Smooth muscle cell (in vitro differentiated cells): ENCODE results near the gene SIVA1. TPM values are rescaled to one million over a fixed set of nuclear protein-coding genes. Genes with fewer than 3 reads are reported as not detected.

Experiments used
- DNase-seq: peaks from one replicate; lab custom pipeline; 2025; ENCODE audit not compliant: unreplicated experiment; lab: John Stamatoyannopoulos, UW
- H2AFZ ChIP-seq: fragments of 200-600 bp; sonication (generic); 2 replicates; pipeline ENCODE4 v1.6.0; 2016; ENCODE audit warnings: antibody characterized with exemption, low read depth, mild to moderate bottlenecking
- H3F3A ChIP-seq: fragments of 200-600 bp; sonication (generic); 2 replicates; pipeline ENCODE4 v1.6.0; 2017; ENCODE audit warnings: antibody characterized with exemption, low read depth
- H3K27ac ChIP-seq: fragments of 200-600 bp; sonication (generic); 2 replicates; pipeline ENCODE4 v1.5.1; 2016; ENCODE audit warnings: low read depth, mild to moderate bottlenecking
- H3K27me3 ChIP-seq: fragments of 200-600 bp; sonication (generic); 2 replicates; pipeline ENCODE4 v1.6.1; 2016; ENCODE audit warnings: low read depth, mild to moderate bottlenecking
- H3K36me3 ChIP-seq: fragments of 200-600 bp; sonication (generic); 2 replicates; pipeline ENCODE4 v1.5.1; 2016; ENCODE audit warnings: low read depth
- H3K4me1 ChIP-seq: fragments of 200-600 bp; sonication (generic); 2 replicates; pipeline ENCODE4 v1.5.1; 2016; ENCODE audit warnings: low read depth
- H3K4me2 ChIP-seq: fragments of 200-600 bp; sonication (generic); 2 replicates; pipeline ENCODE4 v1.6.0; 2016; ENCODE audit warnings: mild to moderate bottlenecking
- H3K4me3 ChIP-seq: fragments of 200-600 bp; sonication (generic); 2 replicates; pipeline ENCODE4 v1.5.1; 2016; ENCODE audit warnings: mild to moderate bottlenecking
- H3K79me2 ChIP-seq: fragments of 200-600 bp; sonication (generic); 2 replicates; pipeline ENCODE4 v1.6.0; 2016; ENCODE audit warnings: low read depth, mild to moderate bottlenecking
- H3K9ac ChIP-seq: fragments of 200-600 bp; sonication (generic); 2 replicates; pipeline ENCODE4 v1.6.0; 2016; ENCODE audit warnings: low read depth
- H3K9me3 ChIP-seq: fragments of 200-600 bp; sonication (generic); replicated peaks from 2 replicates; pipeline ENCODE4 v1.5.1; 2016; ENCODE audit warnings: low read depth
- H4K20me1 ChIP-seq: fragments of 200-600 bp; sonication (generic); 2 replicates; pipeline ENCODE4 v1.6.0; 2016; ENCODE audit warnings: low read depth
- CTCF ChIP-seq: fragments of 200-600 bp; sonication (generic); IDR thresholded peaks from 2 replicates; pipeline ENCODE4 v1.5.1; 2017; ENCODE audit warnings: borderline replicate concordance, mild to moderate bottlenecking, antibody characterized with exemption; ENCODE audit not compliant: insufficient read depth, poor library complexity, severe bottlenecking
- WGBS: methylation state at CpG from one replicate; pipeline ENCODE4 v1.1.7; 2016; ENCODE audit warnings: low lambda C conversion rate; 5-methylcytosine and 5-hydroxymethylcytosine counted together
- polyA plus RNA-seq: library from polyadenylated mRNA; unstranded; fragments of >200 nt; fragmentation: Nextera tagmentation; extraction: Ambion mirVana; gene quantifications from 2 replicates; pipeline ENCODE4 v1.2.1, GENCODE V29; 2016
- total RNA-seq: library from RNA; depleted of rRNA; stranded (reverse); fragments of >200 nt; gene quantifications from 2 replicates; pipeline ENCODE4 v1.2.3, GENCODE V29; 2014

The SIVA1 gene
- total and polyA plus RNA-seq, 2 experiments from 2014 or later: 78.5 to 118 TPM

GRCh38 chr14:104808456-104808855 is 55.5 kb downstream of the SIVA1 start:
- no peak overlapping the region for H3K9ac ChIP-seq
- no peaks in the 10 kb centered on the region for H4K20me1 ChIP-seq
- H3K27ac ChIP-seq: no peak overlapping the region
- no peak overlapping the region for H2AFZ ChIP-seq
- H3F3A ChIP-seq: no peaks in the 10 kb centered on the region
- no peaks in the 10 kb centered on the region for H3K9me3 ChIP-seq
- no peaks in the 10 kb centered on the region for H3K4me1 ChIP-seq
- H3K27me3 ChIP-seq: no peaks in the 10 kb centered on the region
- no peak for DNase-seq
- no peak overlapping the region for H3K4me3 ChIP-seq
- WGBS: 86% methylated on average over 6 of the region's 6 CpGs
- TF ChIP-seq CTCF: no peak
- no peaks in the 10 kb centered on the region for H3K36me3 ChIP-seq
- H3K79me2 ChIP-seq: no peaks in the 10 kb centered on the region
- no peak overlapping the region for H3K4me2 ChIP-seq

Other genes starting within 250 kb of the SIVA1 start
- gene C14orf180, start 173.4 kb upstream of the SIVA1 start, total RNA-seq: 0.54 and 0.63 TPM in 2 replicates
- 0.35 and 1.2 TPM in 2 replicates for gene C14orf180, start 173.4 kb upstream of the SIVA1 start, polyA plus RNA-seq
- 1.8 and 4.8 TPM in 2 replicates for gene TMEM179, start 148.4 kb upstream of the SIVA1 start, total RNA-seq
- gene TMEM179, start 148.4 kb upstream of the SIVA1 start, polyA plus RNA-seq: 0.87 and 1.9 TPM in 2 replicates
- 28.1 and 29.8 TPM in 2 replicates for gene INF2, start 63.5 kb upstream of the SIVA1 start, total RNA-seq
- 19.9 and 30.1 TPM in 2 replicates for gene INF2, start 63.5 kb upstream of the SIVA1 start, polyA plus RNA-seq
- gene ADSS1, start 28.9 kb upstream of the SIVA1 start, total RNA-seq: 6.0 and 43.0 TPM in 2 replicates
- 7.8 and 9.3 TPM in 2 replicates for gene ADSS1, start 28.9 kb upstream of the SIVA1 start, polyA plus RNA-seq
- 93.7 and 99.9 TPM in 2 replicates for gene AKT1, start 42.6 kb downstream of the SIVA1 start, total RNA-seq
- 179 and 189 TPM in 2 replicates for gene AKT1, start 42.6 kb downstream of the SIVA1 start, polyA plus RNA-seq
- 1.6 and 4.2 TPM in 2 replicates for gene ZBTB42, start 48.0 kb downstream of the SIVA1 start, total RNA-seq
- gene ZBTB42, start 48.0 kb downstream of the SIVA1 start, polyA plus RNA-seq: 0.72 and 1.1 TPM in 2 replicates
- gene CEP170B, start 112.1 kb downstream of the SIVA1 start, total RNA-seq: 9.8 and 13.7 TPM in 2 replicates
- gene CEP170B, start 112.1 kb downstream of the SIVA1 start, polyA plus RNA-seq: 5.9 and 7.9 TPM in 2 replicates
- 0.09 TPM in 1 of 2 replicates, not detected in the other for gene PLD4, start 171.7 kb downstream of the SIVA1 start, total RNA-seq
- gene PLD4, start 171.7 kb downstream of the SIVA1 start, polyA plus RNA-seq: 0.06 and 2.5 TPM in 2 replicates
- gene AHNAK2, start 225.2 kb downstream of the SIVA1 start, total RNA-seq: 49.7 and 53.8 TPM in 2 replicates
- gene AHNAK2, start 225.2 kb downstream of the SIVA1 start, polyA plus RNA-seq: 10.3 and 26.8 TPM in 2 replicates
- 5.0 and 7.4 TPM in 2 replicates for gene CLBA1, start 232.6 kb downstream of the SIVA1 start, total RNA-seq
- 8.1 and 8.7 TPM in 2 replicates for gene CLBA1, start 232.6 kb downstream of the SIVA1 start, polyA plus RNA-seq